H1 (cell line): ENCODE results near the gene MPPE1. TPM values are rescaled to one million over a fixed set of nuclear protein-coding genes. Genes with fewer than 3 reads are reported as not detected.

Source experiments
- TCF12 ChIP-seq: IDR thresholded peaks from 2 replicates; pipeline ENCODE4 v1.6.1; 2011; ENCODE audit warnings: low read depth, mild to moderate bottlenecking, low read length
- polyA plus RNA-seq, 7 experiments: library from polyadenylated mRNA; depleted of rRNA in 3 of 7; stranded (reverse) in 5 of 7; unstranded in 2 of 7; fragments of >200 nt in 5 of 7; fragments of 200-250 nt in 2 of 7; gene quantifications; 1 replicate in 5 of 7; 2 replicates in 1 of 7; 4 replicates in 1 of 7; pipeline versions ENCODE4 v1.2.1 to v1.2.3, GENCODE V29; 2011 to 2013; ENCODE audit warnings: missing spikeins in 2 of 7, mixed read lengths in 2 of 7
- total RNA-seq: library from RNA; stranded (reverse); fragmentation: NEBNext Ultra II Directional; extraction: Animal tissue kit (Norgen Biotek cat#: 25700); gene quantifications from 2 replicates; pipeline ENCODE4 v1.2.1, GENCODE V29; 2021

The MPPE1 gene
- total and polyA plus RNA-seq, 2 of the 8 experiments (the other 6 are each of a cell fraction or from before 2014, with no cell fraction given), result 13.7 to 20.9 TPM

DNA sequence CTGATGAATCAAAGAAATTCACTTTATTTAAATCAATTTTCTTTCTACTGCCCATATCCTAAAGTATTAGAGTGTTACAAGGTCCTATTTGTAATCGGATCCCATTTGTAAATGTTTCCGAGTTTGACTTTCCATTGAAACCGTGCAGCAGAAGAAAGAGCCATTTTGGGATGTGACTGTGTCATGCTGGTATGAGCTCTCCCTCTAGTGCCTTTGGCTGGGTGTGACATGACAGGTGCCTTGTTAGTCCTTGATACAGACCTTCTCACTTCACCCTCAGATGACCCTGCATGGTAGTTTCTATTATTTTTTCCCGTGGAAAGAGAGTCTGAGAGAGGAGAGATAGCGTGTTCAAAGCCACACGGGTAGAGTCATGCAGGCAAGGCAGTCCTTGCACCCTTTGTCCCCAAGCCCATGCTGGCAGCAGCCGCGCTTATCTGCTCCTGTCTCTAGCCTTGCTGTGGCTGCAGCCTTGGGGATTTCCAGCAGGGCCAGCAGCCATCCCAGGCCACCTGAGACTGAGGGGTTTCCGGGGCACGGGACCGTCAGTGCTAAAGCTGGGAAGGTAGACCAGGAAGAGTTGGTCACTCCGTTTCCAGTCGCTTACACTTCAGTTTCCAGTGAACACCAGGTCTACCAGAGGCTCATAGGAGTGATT lies 35.5 kb downstream of the MPPE1 start (continued):
- no peak for TF ChIP-seq TCF12
